HUDEP-2 (cell line): Measurements from ENCODE around the gene GHR.
A peak's percentile ranks its signal among the peaks of the same experiment; 100 is the strongest.

ENCODE experiments used
- DNase-seq, 76 experiments: peaks; one replicate each; lab custom pipeline; 2025; ENCODE audit not compliant: unreplicated experiment in 76 of 76; lab: John Stamatoyannopoulos, UW

The GHR gene

DNA sequence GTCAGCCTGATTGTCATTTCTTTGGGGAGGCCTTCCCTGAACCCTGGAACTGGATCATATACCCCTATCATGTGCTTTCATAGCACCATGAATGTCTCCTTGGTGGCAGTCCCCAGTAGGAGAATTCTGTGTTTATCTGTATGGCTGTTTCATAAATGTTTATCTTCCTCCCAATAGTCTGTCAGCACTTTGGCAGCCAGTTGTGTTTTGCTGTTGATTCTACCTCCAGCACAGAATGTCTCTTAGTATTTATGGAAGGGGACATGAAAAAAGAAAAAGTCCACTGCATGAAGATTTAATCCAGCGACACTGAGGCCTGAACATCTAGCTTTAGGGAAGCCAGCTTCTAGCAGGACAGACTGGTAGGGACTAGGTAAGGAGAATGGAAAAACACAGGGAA lies 38.3 kb downstream of the GHR start:
- no peak for DNase-seq

DNA sequence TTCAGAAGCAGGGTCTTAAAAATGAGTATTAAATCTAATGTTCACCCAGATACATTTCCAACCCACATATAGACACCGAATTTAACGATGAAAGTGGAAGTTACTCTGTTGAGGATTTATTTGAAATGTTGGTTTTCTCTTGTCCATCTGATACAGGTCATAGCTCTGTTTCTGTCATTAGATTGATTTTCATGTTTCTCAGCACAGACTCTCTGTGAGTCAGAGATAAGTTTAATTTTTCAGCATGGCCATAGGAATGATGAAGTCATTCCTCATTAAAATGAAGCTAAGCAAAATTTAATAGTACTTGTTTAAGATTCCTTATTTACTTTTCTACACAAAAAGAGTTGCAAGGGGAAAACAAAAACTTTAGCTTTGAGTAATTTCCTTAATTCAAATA lies 38.8 kb downstream of the GHR start:
- no peak for DNase-seq

DNA sequence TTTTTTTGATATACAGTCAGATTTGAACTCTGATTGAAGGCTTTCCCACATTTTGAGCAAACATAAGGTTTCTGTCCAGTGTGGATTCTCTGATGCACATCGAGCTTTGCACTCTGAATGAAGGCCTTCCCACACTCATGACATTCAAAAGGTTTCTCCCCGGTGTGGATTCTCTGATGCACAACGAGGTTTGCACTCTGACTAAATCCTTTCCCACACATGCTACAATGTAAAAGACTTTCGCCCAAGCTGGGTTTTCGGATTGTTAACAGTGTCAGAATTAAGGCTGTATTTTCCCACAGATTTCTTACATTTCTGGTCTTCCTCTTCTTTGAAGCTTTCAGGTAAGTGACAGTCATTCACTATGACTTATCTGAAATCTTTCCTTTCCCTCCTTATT lies 44.3 kb downstream of the GHR start:
- DNase-seq: no peak

DNA sequence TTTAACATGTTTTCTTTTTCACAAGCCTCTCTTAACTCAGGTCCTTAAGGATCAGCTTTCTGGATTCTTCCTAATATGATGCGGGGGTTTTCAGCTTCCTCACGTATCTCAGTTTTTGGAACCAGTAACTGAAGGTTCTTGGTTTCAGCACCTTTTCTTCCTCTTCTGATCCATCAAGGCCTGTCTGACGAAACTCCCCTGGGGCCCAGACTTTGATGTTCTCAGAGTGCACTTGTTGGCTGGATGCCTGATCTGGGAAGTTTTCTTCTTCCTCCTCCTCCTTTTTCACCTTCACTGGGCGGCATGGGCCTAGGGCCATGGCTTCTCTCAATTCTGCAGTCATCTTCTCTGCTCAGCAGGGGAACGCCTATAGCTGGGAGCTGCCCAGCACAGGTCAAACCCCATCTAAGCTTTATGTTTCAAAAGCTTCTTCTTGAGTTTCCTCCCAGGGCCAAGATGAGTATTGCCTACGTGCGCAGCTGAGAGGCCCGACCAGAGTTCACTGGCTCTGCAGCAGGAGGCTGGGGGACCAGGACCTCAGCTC lies 44.8 kb downstream of the GHR start:
- no peak for DNase-seq

DNA sequence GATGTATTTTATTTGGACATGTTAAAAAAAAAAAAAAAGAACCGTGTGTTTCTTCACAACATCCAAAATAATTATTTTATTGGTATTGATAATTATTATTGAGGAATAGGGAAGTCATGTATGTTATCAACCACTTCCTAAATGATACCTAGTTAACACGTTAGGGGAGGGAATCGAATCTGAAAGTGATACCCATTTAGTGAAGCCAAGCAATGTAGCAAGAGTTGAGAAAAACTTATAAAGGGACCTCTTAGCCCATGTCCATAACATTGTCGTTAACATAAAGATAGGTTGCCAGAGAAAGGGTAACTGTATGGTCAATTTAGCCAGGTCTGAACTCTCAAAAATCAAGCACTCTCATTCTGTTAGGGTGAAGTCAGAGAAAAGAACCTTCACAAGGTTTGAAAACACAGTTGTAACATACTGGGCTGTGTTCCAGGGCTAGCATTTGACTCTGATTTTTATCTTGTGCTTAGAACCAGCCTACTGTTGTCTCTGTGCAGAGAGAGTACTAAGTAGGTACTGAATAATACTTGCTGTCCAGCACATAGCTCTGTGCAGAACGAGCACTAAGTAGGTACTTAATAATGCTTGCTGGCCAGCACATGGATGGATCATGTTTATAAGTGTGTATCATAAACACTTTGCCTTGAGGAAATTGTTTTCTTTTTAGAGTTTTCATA lies 60.4 kb downstream of the GHR start:
- peak in 2 of 76 experiments; percentile 0 to 4 for DNase-seq

DNA sequence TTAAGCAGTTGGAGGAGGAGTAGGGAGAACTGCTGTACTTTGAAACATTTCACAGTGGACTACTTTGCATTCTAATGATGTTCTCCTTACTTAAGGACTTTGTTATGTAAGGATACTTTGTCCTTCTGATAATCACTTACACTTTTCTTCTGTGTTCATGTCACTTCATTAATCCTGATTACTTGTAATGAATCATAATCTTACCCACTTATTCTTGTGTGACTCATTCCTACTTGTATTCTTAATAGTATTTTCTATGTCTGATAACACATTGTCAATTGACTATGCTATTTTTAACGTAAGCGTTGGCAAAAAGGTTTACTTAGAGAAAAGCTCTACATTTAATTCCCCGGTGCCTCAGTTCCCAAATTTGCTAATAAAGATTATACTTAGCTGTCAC lies 63.8 kb downstream of the GHR start:
- no peak for DNase-seq

DNA sequence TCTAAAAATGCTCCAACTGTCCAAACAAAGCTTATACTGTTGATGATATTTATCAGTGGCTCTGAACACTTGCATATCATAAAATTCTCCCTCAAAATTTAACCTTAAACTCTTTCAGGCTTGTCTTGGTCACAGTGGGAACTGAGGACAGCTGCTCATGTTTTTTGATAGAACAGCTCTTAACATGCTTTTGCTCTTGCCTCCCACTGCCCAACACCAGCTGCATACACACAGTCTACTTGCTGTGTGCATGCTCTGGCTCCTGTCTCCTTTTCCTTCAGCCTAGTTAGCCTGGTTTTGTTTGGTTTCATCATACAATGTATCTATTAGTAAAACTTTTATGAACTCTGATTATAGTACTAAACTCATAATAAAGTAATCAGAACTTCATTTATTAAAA lies 64.6 kb downstream of the GHR start:
- no peak for DNase-seq

DNA sequence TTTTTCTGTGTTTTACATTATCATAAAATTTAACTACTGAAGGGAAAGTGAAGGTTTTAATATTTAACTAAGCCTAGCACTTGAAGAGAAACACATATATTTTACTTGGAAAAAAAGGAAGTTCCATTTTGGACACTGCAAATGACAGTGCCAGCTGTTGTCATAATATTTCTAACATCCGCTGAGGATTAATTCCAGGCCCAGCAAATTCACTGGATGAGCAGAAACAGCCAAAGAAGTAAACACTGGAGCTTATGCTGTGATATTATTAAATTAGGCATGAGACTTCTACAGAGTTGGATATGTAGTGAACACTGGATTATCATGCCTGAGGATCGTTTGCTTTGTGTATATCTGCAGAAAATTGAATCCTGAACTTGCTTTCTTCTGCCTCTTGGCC lies 67.6 kb downstream of the GHR start:
- no peak for DNase-seq

DNA sequence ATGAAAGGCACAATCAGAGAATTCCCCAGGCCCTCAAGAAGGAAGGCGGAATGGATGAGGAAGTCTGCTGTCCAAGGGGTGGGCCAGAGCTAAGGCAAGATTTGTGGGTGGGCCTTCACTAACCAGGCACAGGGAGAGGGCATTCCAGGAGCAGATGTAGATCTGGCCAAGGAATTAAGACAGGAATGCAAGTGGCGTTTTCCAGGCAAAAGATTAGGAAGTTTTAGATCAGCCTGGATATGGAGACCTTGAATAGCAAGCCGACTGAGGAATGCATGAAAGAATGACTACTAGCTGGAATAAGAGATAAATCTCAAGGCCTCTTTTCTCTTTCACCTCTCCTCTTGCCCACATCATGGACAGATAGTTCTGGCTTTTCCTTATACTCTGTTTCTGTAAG lies 68.5 kb downstream of the GHR start:
- DNase-seq: no peak

DNA sequence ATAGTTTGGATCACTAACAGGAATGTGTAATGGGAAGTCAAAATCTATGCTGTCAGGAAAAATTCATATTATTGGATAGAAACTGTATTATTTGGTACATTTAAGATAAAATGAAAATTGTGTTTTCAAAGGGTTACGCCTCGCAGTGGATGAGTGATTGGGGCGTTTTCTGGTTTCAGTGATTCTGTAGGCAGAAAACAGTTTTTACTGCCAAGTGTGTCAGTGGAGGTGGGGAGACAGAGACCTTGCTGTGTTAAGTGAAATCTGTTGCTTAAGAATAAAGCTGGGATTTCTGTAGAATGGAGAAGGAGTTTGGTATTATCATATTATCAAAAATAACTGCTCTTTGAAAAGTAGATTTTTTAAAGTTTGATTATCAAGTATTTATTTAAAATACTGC lies 69.7 kb downstream of the GHR start:
- DNase-seq: no peak

DNA sequence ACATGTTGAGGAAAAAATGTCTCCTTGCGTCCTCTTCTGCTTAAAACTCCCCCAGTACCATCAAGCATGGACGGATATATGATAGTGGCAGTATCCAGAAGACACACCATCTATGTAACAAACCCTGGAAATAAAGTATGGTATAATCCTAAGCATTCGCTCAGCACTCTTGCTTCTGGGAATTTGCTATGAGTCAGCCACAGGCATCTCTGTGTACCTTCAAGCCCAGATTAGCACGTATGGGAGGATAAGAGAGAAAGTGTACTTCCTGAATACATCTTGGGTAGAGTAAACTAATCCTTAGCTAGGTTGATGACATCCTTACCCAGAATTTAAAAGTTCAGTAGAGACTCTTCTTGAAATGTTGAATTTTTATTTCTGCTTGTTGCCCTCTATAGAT lies 71.2 kb downstream of the GHR start:
- no peak for DNase-seq

DNA sequence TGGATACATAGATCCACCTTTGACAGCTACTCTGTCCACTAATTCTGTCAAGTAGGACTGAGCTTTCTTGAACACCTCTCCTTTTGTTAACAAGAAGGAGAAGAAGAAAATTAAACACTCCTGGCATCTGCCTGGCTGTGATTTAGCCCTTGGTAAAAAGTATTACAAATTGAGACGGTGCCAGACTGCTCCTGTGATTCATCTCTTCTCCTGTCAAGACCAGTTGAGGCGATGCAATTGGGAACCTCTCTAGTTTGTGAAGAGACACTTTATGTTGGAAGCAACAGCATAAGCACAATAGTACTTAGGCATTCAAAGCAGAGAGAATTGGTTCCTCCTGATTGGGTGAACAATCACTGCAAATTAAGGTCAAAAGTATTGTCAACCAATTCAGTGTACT lies 72.7 kb downstream of the GHR start:
- DNase-seq: no peak

DNA sequence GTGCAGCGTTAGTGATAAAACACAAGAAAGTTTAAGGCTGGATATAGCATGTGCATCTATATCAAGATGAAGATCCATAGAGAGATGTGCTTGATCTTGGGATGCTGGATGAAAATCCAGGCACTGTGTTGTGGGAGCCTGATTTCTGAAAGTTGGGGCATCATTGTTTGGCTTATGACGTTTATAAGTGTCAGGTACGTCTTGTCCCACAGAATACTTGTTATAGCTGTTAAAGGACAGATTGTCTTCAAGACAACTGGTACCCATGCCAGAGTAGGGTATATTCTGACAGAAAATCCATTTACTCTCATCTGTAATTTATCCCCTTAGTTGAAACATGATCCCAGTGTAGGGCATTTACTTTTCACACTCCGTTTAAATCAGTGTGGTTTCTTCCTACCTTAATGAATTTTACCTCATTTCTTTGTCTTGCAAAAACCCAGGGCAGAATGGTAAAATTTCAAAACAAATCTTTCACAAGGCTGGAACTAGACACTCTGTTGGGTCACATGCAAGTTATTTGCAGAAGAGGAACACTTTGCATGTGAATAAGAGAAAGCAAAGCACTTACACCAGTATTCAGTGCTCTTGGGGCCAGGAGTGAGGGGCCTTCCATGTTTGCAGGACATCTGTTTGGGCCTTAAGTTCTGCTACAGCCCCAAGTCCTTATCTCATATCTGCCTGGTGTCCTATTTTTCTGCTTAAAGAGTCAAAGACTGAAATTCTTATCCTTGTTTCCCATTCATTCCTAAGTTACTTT lies 73.3 kb downstream of the GHR start:
- DNase-seq: no peak

DNA sequence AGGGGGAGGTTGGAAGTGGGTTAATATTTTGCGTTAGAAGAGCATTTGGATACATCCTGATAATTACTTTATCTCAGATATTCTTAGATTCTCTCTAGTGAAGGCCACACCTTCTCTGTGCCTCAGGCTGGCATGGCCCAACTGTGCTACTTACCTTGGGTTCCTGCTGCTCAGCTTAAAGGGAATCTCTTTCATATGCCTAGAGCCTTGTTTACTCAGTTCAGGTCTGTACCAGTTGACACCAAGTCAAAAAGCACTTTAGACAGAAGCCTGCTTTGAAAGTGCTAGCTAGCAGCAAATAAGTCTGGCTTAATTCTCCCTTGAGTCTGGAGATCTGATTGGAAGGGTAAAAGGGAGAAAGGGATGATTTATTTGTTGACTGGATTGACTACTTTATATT lies 74.8 kb downstream of the GHR start:
- DNase-seq: no peak

DNA sequence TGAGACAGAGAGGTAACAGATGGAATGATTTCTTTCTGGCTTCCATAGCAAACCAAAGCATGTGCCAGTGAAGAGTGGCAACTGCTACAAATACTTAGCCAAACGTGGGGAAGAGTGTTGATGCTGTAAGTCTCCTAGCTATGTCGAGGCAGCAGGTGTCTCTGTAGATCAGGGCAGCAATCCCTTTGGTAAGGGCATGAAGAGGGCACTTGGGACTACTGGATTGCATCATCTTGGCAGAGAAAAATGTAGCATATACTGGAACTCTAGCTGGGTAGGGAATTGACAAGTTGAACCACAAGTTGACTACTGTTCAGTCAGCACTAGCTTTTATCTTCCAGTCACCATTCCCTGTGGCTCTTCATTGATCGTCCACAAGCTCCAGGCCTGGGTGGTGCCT lies 75.8 kb downstream of the GHR start:
- no peak for DNase-seq

DNA sequence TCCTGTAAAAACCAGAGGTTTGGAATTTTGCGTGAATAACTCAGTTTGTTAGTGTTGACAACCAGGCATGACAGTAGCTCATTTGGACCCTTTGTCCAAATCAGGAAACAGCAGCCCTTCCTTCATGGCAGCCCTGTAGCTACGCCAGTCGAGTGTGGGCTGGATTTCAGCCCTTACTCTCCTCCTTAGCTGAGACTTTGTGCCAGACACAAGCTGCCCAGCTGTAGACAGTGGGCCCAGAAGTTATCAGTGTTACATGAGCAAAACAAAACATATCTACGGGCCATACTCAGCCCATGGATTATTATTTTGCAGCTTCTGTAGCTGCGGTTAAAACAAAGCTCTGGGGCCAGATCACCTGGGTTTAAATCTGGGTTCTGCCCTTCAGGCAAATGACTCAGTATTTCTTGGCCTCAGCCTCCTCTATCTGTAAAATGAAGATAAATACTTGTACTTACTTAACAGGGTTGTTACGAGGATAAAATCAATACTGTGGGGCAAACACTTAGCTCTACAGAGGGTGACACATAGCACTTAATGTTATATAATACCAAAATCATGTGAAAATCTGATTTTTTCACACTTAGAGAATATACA lies 76.9 kb downstream of the GHR start:
- no peak for DNase-seq

DNA sequence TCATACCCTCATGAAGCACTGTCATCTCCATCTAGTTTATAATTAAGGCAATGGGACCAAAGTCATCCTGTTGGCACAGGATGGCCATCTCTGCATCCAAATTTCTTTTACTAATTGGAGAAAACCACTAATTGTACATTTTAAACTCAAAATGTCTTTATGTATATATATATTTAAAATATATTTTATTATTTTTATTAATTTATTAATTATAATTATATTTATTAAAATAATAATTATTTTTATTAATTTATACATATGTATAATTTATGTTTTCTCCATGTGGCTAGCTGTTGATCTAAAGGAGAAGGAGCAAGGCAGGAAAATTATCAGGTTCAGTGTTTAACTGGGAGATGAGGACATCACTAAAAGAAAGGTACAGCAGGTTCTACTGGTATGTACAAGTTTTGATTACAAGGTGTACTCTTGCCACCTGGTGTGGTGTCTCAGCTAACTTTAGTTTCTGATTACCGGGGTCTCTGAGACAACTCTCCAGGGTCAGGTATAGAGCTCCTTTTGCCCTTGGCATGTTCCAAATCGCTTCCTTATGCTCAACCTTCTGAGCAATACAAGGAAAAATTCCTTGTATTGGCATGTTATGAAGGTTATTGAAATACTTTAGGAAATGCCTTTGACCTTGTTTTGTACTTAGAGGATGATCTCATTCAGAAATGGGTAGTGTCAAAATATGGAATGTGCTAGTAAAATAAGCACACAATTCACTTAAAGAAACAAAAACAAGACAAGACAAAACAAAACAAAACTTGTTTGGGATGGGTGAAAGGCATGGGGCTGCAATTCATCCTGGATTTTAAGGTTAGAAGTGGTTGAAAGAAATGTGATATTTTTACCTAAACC lies 79.6 kb downstream of the GHR start:
- DNase-seq: no peak

DNA sequence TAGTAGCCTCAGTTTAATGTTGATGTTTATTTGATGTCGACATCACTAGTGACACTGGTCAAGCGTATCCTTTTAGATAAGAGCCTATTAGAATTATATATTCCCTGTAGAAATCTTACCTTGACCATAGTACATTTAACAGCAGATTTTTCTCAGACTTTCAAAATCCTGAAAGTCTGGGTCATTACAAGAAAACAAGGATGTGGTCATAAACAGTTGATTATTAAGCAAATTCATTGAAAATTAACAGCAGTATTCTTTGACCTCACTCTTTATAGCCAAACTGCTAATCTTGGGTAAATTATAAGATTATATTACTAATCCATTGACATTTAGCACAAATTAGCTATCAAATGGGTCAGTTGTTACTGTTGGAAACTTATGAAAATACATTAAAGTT lies 83.4 kb downstream of the GHR start:
- DNase-seq: no peak

DNA sequence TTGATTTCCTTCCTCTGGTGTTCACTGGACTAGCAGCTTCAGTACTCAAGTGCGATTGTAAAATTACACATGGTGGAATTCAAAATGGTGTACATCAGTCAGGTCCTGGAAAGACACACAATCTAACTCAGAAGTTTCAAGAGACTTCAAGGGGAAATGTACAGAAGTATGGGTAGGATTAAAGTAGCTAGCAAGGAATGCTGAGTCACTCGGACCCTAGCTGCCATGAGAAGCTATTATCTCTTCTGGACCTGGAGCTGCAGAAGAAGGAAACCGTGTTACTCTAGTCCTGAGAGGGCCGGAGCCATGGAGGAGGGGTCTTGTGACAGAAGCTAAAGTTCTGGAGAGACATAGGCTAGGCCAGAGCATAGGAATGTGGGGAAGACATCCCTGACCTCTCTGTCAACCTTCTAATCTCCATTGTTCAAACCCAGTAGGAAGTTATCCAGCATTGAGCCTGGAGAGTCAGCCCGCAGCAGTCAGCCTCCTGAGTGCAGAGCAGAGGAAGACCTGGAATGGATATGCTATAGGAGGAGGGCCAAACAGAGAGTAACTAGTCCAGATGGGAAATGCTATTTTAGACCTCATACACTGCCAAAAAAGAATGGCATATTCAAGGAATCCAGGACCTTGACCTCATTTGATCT lies 84.3 kb downstream of the GHR start:
- no peak for DNase-seq

DNA sequence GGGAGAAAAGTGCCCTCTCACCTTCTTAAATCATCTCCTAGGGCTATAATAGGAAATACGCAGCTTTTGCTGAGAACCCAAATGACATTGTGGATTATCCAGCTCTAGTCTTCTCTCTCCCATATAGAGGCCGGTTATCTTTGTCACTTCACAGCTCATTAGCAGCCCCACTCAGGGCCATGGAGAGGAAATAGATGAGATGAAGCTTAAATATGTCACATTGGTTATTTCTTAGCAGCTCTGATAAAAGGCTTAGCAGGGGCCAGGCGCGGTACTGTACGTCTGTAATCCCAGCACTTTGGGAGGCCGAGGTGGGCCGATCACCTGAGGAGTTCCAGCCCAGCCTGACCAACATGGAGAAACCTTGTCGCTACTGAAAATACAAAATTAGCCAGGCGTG lies 90.0 kb downstream of the GHR start:
- DNase-seq: no peak
